ENCODE measurements around the gene SNX20.

Gene SNX20

GRCh38 chr16:50681021-50681885 lies at the start of gene SNX20:
SNX20 (minus strand) TSS chr16:50681312; CDS start chr16:50677526, 3,786 bp downstream.
- no peak for DNase-seq

GRCh38 chr16:50724306-50724705 lies 43.2 kb upstream of the SNX20 start:
- DNase-seq, result no peak

GRCh38 chr16:50722960-50723359 lies 41.8 kb upstream of the SNX20 start:
- no peak for DNase-seq

- no peak for DNase-seq
Observed at GRCh38 chr16:50722405-50722737, 41.3 kb upstream of the SNX20 start.

GRCh38 chr16:50721549-50722404 lies 40.7 kb upstream of the SNX20 start:
- no peak for DNase-seq

- DNase-seq, result no peak
Observed at GRCh38 chr16:50719401-50720337, 38.6 kb upstream of the SNX20 start.

GRCh38 chr16:50718761-50719400 lies 37.8 kb upstream of the SNX20 start:
- no peak for DNase-seq

GRCh38 chr16:50718061-50718760 lies 37.1 kb upstream of the SNX20 start:
- no peak for DNase-seq

- DNase-seq, result no peak
Observed at GRCh38 chr16:50717494-50717893, 36.4 kb upstream of the SNX20 start.

GRCh38 chr16:50717091-50717490 lies 36.0 kb upstream of the SNX20 start:
- no peak for DNase-seq

- DNase-seq, result no peak
Observed at GRCh38 chr16:50712956-50713355, 31.8 kb upstream of the SNX20 start.

- DNase-seq, result no peak
Observed at GRCh38 chr16:50712560-50712898, 31.4 kb upstream of the SNX20 start.

- DNase-seq, result no peak
Observed at GRCh38 chr16:50711862-50712559, 30.9 kb upstream of the SNX20 start.

- DNase-seq, result no peak
Observed at GRCh38 chr16:50711040-50711439, 29.9 kb upstream of the SNX20 start.

GRCh38 chr16:50709980-50710379 lies 28.9 kb upstream of the SNX20 start:
- DNase-seq, result no peak

- DNase-seq, result no peak
Observed at GRCh38 chr16:50709061-50709684, 28.1 kb upstream of the SNX20 start.

GRCh38 chr16:50708373-50709060 lies 27.4 kb upstream of the SNX20 start:
- no peak for DNase-seq

GRCh38 chr16:50706250-50706649 lies 25.1 kb upstream of the SNX20 start:
- DNase-seq, result no peak

- no peak for DNase-seq
Observed at GRCh38 chr16:50705436-50706110, 24.5 kb upstream of the SNX20 start.
